K562 treated with DMSO at 1 percent for 4 hours (cell line): ENCODE data around the gene KLHDC2. TPM values are rescaled to one million over a fixed set of nuclear protein-coding genes. Genes with fewer than 3 reads are reported as not detected.

Source experiments
- total RNA-seq: library from RNA; unstranded; fragments of 300-600 nt; gene quantifications from 2 replicates; pipeline ENCODE4 v1.2.3, GENCODE V29; 2022; ENCODE audit not compliant: insufficient read depth

The KLHDC2 gene, protein sequence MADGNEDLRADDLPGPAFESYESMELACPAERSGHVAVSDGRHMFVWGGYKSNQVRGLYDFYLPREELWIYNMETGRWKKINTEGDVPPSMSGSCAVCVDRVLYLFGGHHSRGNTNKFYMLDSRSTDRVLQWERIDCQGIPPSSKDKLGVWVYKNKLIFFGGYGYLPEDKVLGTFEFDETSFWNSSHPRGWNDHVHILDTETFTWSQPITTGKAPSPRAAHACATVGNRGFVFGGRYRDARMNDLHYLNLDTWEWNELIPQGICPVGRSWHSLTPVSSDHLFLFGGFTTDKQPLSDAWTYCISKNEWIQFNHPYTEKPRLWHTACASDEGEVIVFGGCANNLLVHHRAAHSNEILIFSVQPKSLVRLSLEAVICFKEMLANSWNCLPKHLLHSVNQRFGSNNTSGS
- total RNA-seq: 28.5 and 36.8 TPM in 2 replicates

GRCh38 chr14:49767571-49768300, at the start of gene KLHDC2:
Gene KLHDC2, plus strand, starts transcription at chr14:49768153. Its CDS starts 316 bp downstream, at chr14:49768469.

Other genes starting within 250 kb of the KLHDC2 start
- gene RPS29, start 181.8 kb upstream of the KLHDC2 start, total RNA-seq: 7,042 and 9,492 TPM in 2 replicates
- 21.2 and 27.9 TPM in 2 replicates for gene LRR1, start 169.2 kb upstream of the KLHDC2 start, total RNA-seq
- gene RPL36AL, start 147.5 kb upstream of the KLHDC2 start, total RNA-seq: 176 and 178 TPM in 2 replicates
- 21.0 and 23.1 TPM in 2 replicates for gene MGAT2, start 147.4 kb upstream of the KLHDC2 start, total RNA-seq
- gene DNAAF2, start 132.9 kb upstream of the KLHDC2 start, total RNA-seq: 3.4 and 4.6 TPM in 2 replicates
- gene POLE2, start 79.9 kb upstream of the KLHDC2 start, total RNA-seq: 9.5 and 14.5 TPM in 2 replicates
- 0.44 TPM in 1 of 2 replicates, not detected in the other for gene KLHDC1, start 75.0 kb upstream of the KLHDC2 start, total RNA-seq
- 11.8 and 17.3 TPM in 2 replicates for gene NEMF, start 84.6 kb downstream of the KLHDC2 start, total RNA-seq
- 24.5 and 27.0 TPM in 2 replicates for gene ARF6, start 124.9 kb downstream of the KLHDC2 start, total RNA-seq